ENCODE measurements around the gene NCAM2. TPM values are rescaled to one million over a fixed set of nuclear protein-coding genes. Genes with fewer than 3 reads are reported as not detected.

NCAM2 gene
- total and polyA plus RNA-seq, 10 donors = 0.09 to 5.7 (median 1.0) TPM

GRCh38 chr21:21030311-21030710 lies 32.1 kb downstream of the NCAM2 start:
- Histone ChIP-seq H3K4me3 (no peak overlapping the region), H3K36me3 (no peaks in the 10 kb centered on the region), H3K27ac (no peak overlapping the region), H3K4me1 (no peaks in the 10 kb centered on the region), H3K9me3 (no peaks in the 10 kb centered on the region), H3K27me3 (replicated peaks in 1 of 7) (no peaks in the 10 kb centered on the region)
- TF ChIP-seq CTCF (IDR thresholded peaks at IDR 0.05 in 8 of 11, conservative IDR thresholded peaks at IDR 0.05 in 3 of 11) (no peak), POLR2AphosphoS5 (IDR thresholded peaks at IDR 0.05) (no peak), POLR2A (IDR thresholded peaks at IDR 0.05) (no peak)
- no peak for DNase-seq
- 78 to 87% (median 79%) methylated on average over 5 of the region's 5 CpGs for WGBS, 5 donors
- intact Hi-C loops (cut with DNase I; ENCODE audit: low total_unique reads) = no loop called here

GRCh38 chr21:21034036-21034435 lies 35.8 kb downstream of the NCAM2 start:
- DNase-seq = no peak
- intact Hi-C loops (cut with DNase I; ENCODE audit: low total_unique reads) = no loop called here
- H3K4me3 ChIP-seq = no peak overlapping the region

GRCh38 chr21:21039624-21040170 lies 41.5 kb downstream of the NCAM2 start:
- H3K4me3 ChIP-seq = no peak overlapping the region
- H3K27ac ChIP-seq = no peak overlapping the region
- H3K27me3 ChIP-seq (replicated peaks in 1 of 7) = no peaks in the 10 kb centered on the region
- intact Hi-C loops (cut with DNase I; ENCODE audit: low total_unique reads) = no loop called here
- DNase-seq = no peak
- H3K9me3 ChIP-seq = no peaks in the 10 kb centered on the region
- WGBS, 5 donors = 83 to 89% (median 86%) methylated on average over 6 of the region's 6 CpGs
- H3K4me1 ChIP-seq = no peaks in the 10 kb centered on the region
- H3K36me3 ChIP-seq = no peaks in the 10 kb centered on the region
- TF ChIP-seq POLR2AphosphoS5 (IDR thresholded peaks at IDR 0.05) = no peak
- no peak for TF ChIP-seq CTCF (IDR thresholded peaks at IDR 0.05 in 8 of 11, conservative IDR thresholded peaks at IDR 0.05 in 3 of 11)
- no peak for TF ChIP-seq POLR2A (IDR thresholded peaks at IDR 0.05)

More at GRCh38 chr21:21034036-21034435, 35.8 kb downstream of the NCAM2 start:
- H3K27ac ChIP-seq = no peak overlapping the region
- H3K9me3 ChIP-seq = no peaks in the 10 kb centered on the region
- no peaks in the 10 kb centered on the region for H3K36me3 ChIP-seq
- H3K4me1 ChIP-seq = no peaks in the 10 kb centered on the region
- H3K27me3 ChIP-seq (replicated peaks in 1 of 7) = no peaks in the 10 kb centered on the region
- TF ChIP-seq POLR2AphosphoS5 (IDR thresholded peaks at IDR 0.05) (no peak), CTCF (IDR thresholded peaks at IDR 0.05 in 8 of 11, conservative IDR thresholded peaks at IDR 0.05 in 3 of 11) (no peak), POLR2A (IDR thresholded peaks at IDR 0.05) (no peak)
- 60 to 88% (median 79%) methylated on average over 2 of the region's 2 CpGs for WGBS, 5 donors

- DNase-seq = no peak
- Histone ChIP-seq H3K9me3 (no peaks in the 10 kb centered on the region), H3K27me3 (replicated peaks in 1 of 7) (no peaks in the 10 kb centered on the region), H3K4me1 (no peaks in the 10 kb centered on the region), H3K4me3 (no peak overlapping the region), H3K27ac (no peak overlapping the region), H3K36me3 (no peaks in the 10 kb centered on the region)
- WGBS, 5 donors = 57 to 74% (median 67%) methylated on average over 3 of the region's 3 CpGs
- TF ChIP-seq POLR2A (IDR thresholded peaks at IDR 0.05) (no peak), CTCF (IDR thresholded peaks at IDR 0.05 in 8 of 11, conservative IDR thresholded peaks at IDR 0.05 in 3 of 11) (no peak), POLR2AphosphoS5 (IDR thresholded peaks at IDR 0.05) (no peak)
- intact Hi-C loops (cut with DNase I; ENCODE audit: low total_unique reads) = no loop called here
These were observed 47.3 kb downstream of the NCAM2 start for GRCh38 chr21:21045518-21045917.
